GDM1 (cell line): ENCODE measurements around the gene BUB1.
"Not testable (repeated sequence)": the region's sequence is repeated elsewhere in the genome, so short reads cannot be mapped to it uniquely, and the experiment has no call there.

Experiments used
- DNase-seq: peaks from one replicate; lab custom pipeline; 2025; lab: John Stamatoyannopoulos, UW

BUB1 gene

GRCh38 chr2:110690083-110690965, 12.5 kb upstream of the BUB1 start:
- DNase-seq = no peak

DNA sequence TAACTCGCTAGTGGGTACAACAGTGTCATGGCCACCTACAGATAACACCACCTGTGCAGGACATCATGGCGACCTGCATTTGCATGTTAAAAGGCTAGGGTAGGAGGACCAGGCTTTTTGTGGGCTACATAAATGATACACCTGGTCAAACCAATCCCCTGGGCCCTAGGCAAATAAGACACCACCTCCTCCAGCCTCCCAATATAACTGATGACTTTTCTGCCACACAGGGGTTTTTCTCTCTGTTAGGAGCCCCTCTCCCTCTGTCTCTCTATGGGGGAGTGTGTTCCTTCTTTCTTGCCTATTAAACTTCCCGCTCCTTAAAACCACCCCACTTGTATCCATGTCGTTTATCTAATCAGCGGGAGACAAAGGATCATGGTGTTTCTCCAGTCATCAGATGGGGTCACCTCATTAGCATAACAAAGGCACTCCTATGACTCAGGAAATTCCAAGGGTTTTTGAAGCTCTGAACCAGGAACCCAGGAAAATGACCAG, 10.8 kb upstream of the BUB1 start:
- no peak for DNase-seq

GRCh38 chr2:110687775-110688484, 10.1 kb upstream of the BUB1 start:
- not testable (repeated sequence) for DNase-seq

- DNase-seq = no peak
Observed at GRCh38 chr2:110682872-110683271, 5.0 kb upstream of the BUB1 start.

GRCh38 chr2:110682267-110682666, 4.4 kb upstream of the BUB1 start:
- DNase-seq = no peak

- no peak for DNase-seq
Observed at GRCh38 chr2:110680709-110681108, 2.8 kb upstream of the BUB1 start.

- DNase-seq = no peak
Observed at GRCh38 chr2:110679865-110680264, 2.0 kb upstream of the BUB1 start.

DNA sequence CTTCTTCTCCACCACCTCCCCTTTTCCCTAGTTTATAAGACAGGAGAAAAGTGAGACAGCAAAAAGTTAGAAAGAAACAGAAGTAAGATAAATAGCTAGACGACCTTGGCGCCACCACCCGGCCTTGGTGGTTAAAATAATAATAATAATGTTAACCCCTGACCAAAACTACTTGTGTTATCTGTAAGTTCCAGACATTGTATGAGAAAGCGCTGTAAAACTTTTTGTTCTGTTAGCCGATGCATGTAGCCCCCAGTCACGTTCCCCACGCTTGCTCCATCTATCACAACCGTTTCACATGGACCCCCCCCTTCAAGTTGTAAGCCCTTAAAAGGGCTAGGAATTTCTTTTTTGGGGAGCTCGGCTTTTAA, 1.5 kb upstream of the BUB1 start:
- no peak for DNase-seq

- no peak for DNase-seq
Observed at GRCh38 chr2:110678457-110679336, 834 bp upstream of the BUB1 start.

GRCh38 chr2:110677080-110677479, 783 bp downstream of the BUB1 start:
- no peak for DNase-seq

DNA sequence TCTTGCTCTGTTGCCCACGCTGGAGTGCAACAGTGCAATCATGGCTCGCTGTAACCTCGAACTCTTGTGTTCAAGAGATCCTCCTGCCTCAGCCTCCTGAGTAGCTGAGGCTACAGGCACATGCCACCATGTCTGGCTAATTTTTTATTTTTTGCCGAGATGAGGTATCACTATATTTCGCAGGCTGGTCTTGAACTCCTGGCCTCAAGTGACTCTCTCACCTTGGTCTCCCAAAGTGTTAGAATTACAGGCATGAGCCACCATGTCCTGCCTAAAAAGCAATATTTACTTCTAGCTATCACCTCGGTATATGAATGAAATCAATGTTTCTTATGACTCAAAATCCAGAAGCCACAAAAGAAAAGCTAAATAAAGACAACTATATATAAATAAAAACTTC, 2.2 kb downstream of the BUB1 start:
- DNase-seq = no peak

DNA sequence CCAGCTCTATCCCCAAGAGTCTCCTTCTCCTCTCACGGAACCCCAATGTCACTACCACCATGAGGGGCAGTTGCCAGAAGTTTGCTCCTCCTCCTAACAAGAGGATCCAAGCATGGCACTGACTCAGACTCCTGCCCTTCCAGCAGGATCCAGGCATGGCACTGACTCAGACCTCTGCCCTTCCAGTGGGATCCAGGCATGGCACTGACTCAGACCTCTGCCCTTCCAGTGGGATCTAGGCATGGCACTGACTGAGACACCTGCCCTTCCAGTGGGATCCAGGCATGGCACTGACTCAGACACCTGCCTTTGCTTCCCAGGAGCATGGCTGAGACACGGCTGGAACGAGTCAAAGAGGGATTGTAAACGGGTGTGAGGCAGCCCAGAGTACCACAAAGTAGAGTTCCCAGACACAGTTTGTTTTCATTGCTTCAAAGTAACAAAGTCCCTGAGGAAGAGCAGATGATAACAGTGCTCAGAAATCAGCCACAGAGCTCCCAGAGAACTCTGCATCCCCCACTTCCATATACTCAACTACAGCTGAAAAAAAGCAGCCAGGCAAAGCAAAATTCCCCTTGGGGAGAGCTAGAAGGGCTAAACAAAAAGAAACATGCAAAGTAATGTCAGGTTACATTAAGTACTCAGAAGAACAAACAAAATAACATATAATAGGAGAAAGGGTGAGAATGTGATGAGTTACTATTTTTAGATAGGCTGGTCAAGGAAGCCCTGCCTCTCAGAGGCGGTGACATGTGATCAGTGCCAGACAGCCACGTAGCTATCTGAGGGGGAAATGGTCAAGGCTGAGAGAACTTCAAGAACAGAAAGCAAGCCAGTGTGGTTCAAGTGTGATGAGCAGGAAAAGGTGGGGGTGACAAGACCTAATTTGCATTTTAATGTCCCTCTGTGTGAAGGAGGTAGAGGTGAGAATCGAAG, 3.0 kb downstream of the BUB1 start:
- DNase-seq = no peak

- no peak for DNase-seq
Observed at GRCh38 chr2:110673201-110673600, 4.7 kb downstream of the BUB1 start.

GRCh38 chr2:110670826-110671225, 7.0 kb downstream of the BUB1 start:
- no peak for DNase-seq

- DNase-seq = no peak
Observed at GRCh38 chr2:110669079-110669478, 8.8 kb downstream of the BUB1 start.

- DNase-seq = no peak
Observed at GRCh38 chr2:110667071-110667470, 10.8 kb downstream of the BUB1 start.

- DNase-seq = no peak
Observed at GRCh38 chr2:110664135-110664534, 13.7 kb downstream of the BUB1 start.

GRCh38 chr2:110662560-110662959, 15.3 kb downstream of the BUB1 start:
- no peak for DNase-seq

DNA sequence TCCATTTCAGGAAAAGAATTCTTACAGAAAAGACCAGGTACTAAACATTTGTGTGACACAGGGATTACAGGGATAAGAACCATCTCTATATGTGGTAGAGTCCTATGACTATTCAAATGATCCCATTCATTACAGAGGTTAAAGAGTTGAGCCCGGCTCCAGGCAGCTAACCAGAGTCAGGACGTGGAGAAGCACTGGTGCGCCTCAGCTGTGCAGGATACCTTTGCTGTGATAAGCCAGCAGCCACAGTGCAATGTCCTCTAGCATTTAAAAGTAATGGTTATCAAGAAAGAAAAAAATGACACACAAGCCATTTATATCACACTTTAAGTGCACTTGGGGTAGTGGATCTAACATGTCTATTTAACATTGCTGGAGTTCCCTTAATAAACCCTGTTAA, 17.3 kb downstream of the BUB1 start:
- no peak for DNase-seq

GRCh38 chr2:110659248-110659647, 18.6 kb downstream of the BUB1 start:
- no peak for DNase-seq

GRCh38 chr2:110657724-110658305, 20.0 kb downstream of the BUB1 start:
- DNase-seq = no peak
